GM12878 (cell line): ENCODE data around the gene EXOSC2. TPM values are rescaled to one million over a fixed set of nuclear protein-coding genes. Genes with fewer than 3 reads are reported as not detected.

Source experiments
- ATAC-seq: fragments of 200-7000 bp; cut with Tn5 transposase; 3 replicates; pipeline ENCODE4 v1.9.1; 2020; ENCODE audit warnings: mild to moderate bottlenecking, moderate library complexity
- BruUV-seq: library from RNA; stranded (reverse); fragments of 400-500 nt; replicated peaks from 2 replicates; lab custom pipeline; 2021; lab: Mats Ljungman, UMichigan
- CTCF ChIA-PET: fragments of 300-600 bp; sonication (Branson Sonifier 250); formaldehyde crosslinking; extraction: SDS; loops from one replicate; lab custom pipeline; 2021; ENCODE audit warnings: inconsistent platforms; lab: Yijun Ruan, JAX
- POLR2A ChIA-PET: fragments of 350-600 bp; formaldehyde crosslinking; extraction: SDS; loops from one replicate; lab custom pipeline; 2021; ENCODE audit warnings: inconsistent platforms; lab: Charles Lee
- RAD21 ChIA-PET: fragments of 300-600 bp; sonication (Branson Sonifier 250); formaldehyde crosslinking; loops from one replicate; lab custom pipeline; 2023; ENCODE audit warnings: antibody characterized with exemption; ENCODE audit not compliant: unreplicated experiment; lab: Charles Lee
- SMC1A ChIA-PET: fragments of 300-600 bp; sonication (Branson Sonifier 250); formaldehyde crosslinking; loops from one replicate; lab custom pipeline; 2023; ENCODE audit not compliant: unreplicated experiment, uncharacterized antibody; lab: Charles Lee
- DNase-seq: peaks from one replicate; pipeline ENCODE4 v3.0.0-alpha.2; 2011; ENCODE audit warnings: low read depth, low spot score
- FAIRE-seq: peaks from 3 replicates; lab custom pipeline; 2011; peaks lifted over from hg19 to GRCh38; lab: Jason Lieb, UNC
- H2AFZ ChIP-seq: 2 replicates; pipeline ENCODE4 v1.6.0; 2011; ENCODE audit warnings: low read depth, low read length, control low read depth; ENCODE audit not compliant: control insufficient read depth
- H3K27ac ChIP-seq: 2 replicates; pipeline ENCODE4 v1.5.1; 2011; ENCODE audit warnings: control low read depth; ENCODE audit not compliant: control insufficient read depth, insufficient read depth
- H3K27me3 ChIP-seq, 2 experiments: replicated peaks in 1 of 2; 2 replicates each; pipeline versions ENCODE4 v1.6.0 to v1.6.1; 2011; ENCODE audit warnings: low read length in 1 of 2; ENCODE audit not compliant: control insufficient read depth in 2 of 2, insufficient read depth in 2 of 2
- H3K36me3 ChIP-seq, 2 experiments: 2 replicates each; pipeline ENCODE4 v1.5.1; 2011; ENCODE audit warnings: low read length in 1 of 2; ENCODE audit not compliant: control insufficient read depth in 2 of 2, insufficient read depth in 2 of 2
- H3K4me1 ChIP-seq: 2 replicates; pipeline ENCODE4 v1.6.1; 2011; ENCODE audit warnings: mild to moderate bottlenecking, low read length, moderate library complexity, mixed read lengths; ENCODE audit not compliant: control insufficient read depth, insufficient read depth
- H3K4me2 ChIP-seq: 2 replicates; pipeline ENCODE4 v1.6.0; 2011; ENCODE audit warnings: control low read depth; ENCODE audit not compliant: control insufficient read depth, insufficient read depth
- H3K4me3 ChIP-seq: fragments of 200-600 bp; sonication (generic); 2 replicates; pipeline ENCODE4 v1.5.1; 2016
- H3K79me2 ChIP-seq: 2 replicates; pipeline ENCODE4 v1.6.0; 2011; ENCODE audit warnings: low read length; ENCODE audit not compliant: control insufficient read depth, insufficient read depth
- H3K9ac ChIP-seq: 2 replicates; pipeline ENCODE4 v1.8.0; 2011; ENCODE audit warnings: low read length, control low read depth, mixed read lengths; ENCODE audit not compliant: control insufficient read depth, insufficient read depth
- H3K9me3 ChIP-seq: replicated peaks from 3 replicates; pipeline ENCODE4 v1.5.1; 2011; ENCODE audit warnings: mild to moderate bottlenecking, low read length; ENCODE audit not compliant: control insufficient read depth, insufficient read depth
- H4K20me1 ChIP-seq: 2 replicates; pipeline ENCODE4 v1.6.0; 2011; ENCODE audit not compliant: control insufficient read depth, insufficient read depth
- JUNB ChIP-seq: IDR thresholded peaks from 2 replicates; pipeline ENCODE4 v1.6.1; 2016; ENCODE audit warnings: antibody characterized with exemption, mild to moderate bottlenecking
- KAT2A ChIP-seq: conservative IDR thresholded peaks from 2 replicates; pipeline ENCODE4 v1.6.1; 2011; ENCODE audit warnings: low read depth, low read length; ENCODE audit not compliant: control insufficient read depth
- SPI1 ChIP-seq: IDR thresholded peaks from 2 replicates; pipeline ENCODE4 v1.6.1; 2011; ENCODE audit warnings: low read depth, mild to moderate bottlenecking, low read length, moderate library complexity, borderline replicate concordance; ENCODE audit not compliant: insufficient read depth
- STAT3 ChIP-seq: IDR thresholded peaks from 2 replicates; pipeline ENCODE4 v1.6.1; 2011; ENCODE audit warnings: low read depth, low read length, improper control_type of control experiment
- TCF7 ChIP-seq: IDR thresholded peaks from 2 replicates; pipeline ENCODE4 v1.6.1; 2014; ENCODE audit warnings: antibody characterized with exemption, borderline replicate concordance
- WGBS: methylation state at CpG from one replicate; pipeline ENCODE4 v1.1.6; 2016; ENCODE audit warnings: low lambda C conversion rate; ENCODE audit not compliant: insufficient replicate concordance, insufficient coverage; ENCODE audit errors: missing lambda C conversion rate; 5-methylcytosine and 5-hydroxymethylcytosine counted together
- in situ Hi-C: fragments of 300-500 bp; cut with MboI; formaldehyde crosslinking; loops from 9 replicates; pipeline ENCODE4 v1.14.3; 2018; ENCODE audit warnings: mixed read lengths
- intact Hi-C: fragments of 100-400 bp; cut with micrococcal nuclease; formaldehyde crosslinking; loops from one replicate; pipeline ENCODE4 v1.14.2; 2022; ENCODE audit not compliant: unreplicated experiment
- polyA plus RNA-seq, 11 experiments: library from polyadenylated mRNA; depleted of rRNA in 4 of 11; unstranded in 6 of 11; stranded (reverse) in 5 of 11; fragments of >200 nt; fragmentation: Nextera tagmentation in 4 of 11; fragmentation: Illumina TruSeq in 1 of 11; extraction: Ambion mirVana in 4 of 11; extraction: Trizol in 1 of 11; gene quantifications; 1 replicate in 1 of 11; 2 replicates in 10 of 11; pipeline versions ENCODE4 v1.2.1 to v1.2.3, GENCODE V29; 2011 to 2016; ENCODE audit warnings: inconsistent platforms in 2 of 11, missing spikeins in 2 of 11, low read depth in 1 of 11
- total RNA-seq, 4 experiments: library from RNA; depleted of rRNA in 3 of 4; stranded (reverse); fragments of >200 nt in 3 of 4; fragmentation: Illumina TruSeq in 1 of 4; extraction: Trizol in 1 of 4; gene quantifications; 2 replicates each; pipeline versions ENCODE4 v1.2.1 to v1.2.3, GENCODE V29; 2013 to 2021

The EXOSC2 gene
- total and polyA plus RNA-seq, 10 of the 15 experiments (the other 5 are each of a cell fraction or from before 2014, with no cell fraction given) = 26.3 to 55.0 (median 48.0) TPM

DNA sequence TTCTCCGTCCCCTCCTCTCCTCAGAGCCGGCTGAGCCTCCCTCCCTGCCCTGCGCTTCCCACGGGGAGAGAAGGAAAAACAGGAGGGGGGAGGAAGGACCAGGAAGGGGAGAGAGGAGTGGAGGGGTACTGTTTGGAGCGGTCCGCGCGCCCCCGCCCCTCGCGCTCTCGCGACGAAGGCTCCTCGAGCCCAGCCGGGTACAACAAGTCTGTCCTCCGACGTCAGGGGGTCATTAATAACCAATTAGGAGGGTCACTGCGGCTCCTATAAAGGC lies 29.7 kb upstream of the EXOSC2 start:
- 57% methylated on average over 15 of the region's 19 CpGs for WGBS
- H2AFZ ChIP-seq = no peak overlapping the region
- no peak overlapping the region for H3K9ac ChIP-seq
- no peak overlapping the region for H3K4me3 ChIP-seq
- TF ChIP-seq STAT3 = no peak
- peaks cover 14 to 27% of the 10 kb centered on the region in 2 experiments for H3K27me3 ChIP-seq
- H3K9me3 ChIP-seq = no peaks in the 10 kb centered on the region
- DNase-seq (no peak), ATAC-seq (no peak), FAIRE-seq (no peak)
- no peaks in the 10 kb centered on the region for H3K36me3 ChIP-seq
- POLR2A ChIA-PET = no interaction called here
- in situ Hi-C loops = no loop called here
- SMC1A ChIA-PET = no interaction called here
- no peak overlapping the region for H3K27ac ChIP-seq
- H3K4me1 ChIP-seq = no peaks in the 10 kb centered on the region
- no peak overlapping the region for H3K4me2 ChIP-seq
- no TSS peak for BruUV-seq
- intact Hi-C loops = no loop called here
- H3K79me2 ChIP-seq = no peaks in the 10 kb centered on the region
- no peaks in the 10 kb centered on the region for H4K20me1 ChIP-seq
- RAD21 ChIA-PET = no interaction called here
- CTCF ChIA-PET = no interaction called here

DNA sequence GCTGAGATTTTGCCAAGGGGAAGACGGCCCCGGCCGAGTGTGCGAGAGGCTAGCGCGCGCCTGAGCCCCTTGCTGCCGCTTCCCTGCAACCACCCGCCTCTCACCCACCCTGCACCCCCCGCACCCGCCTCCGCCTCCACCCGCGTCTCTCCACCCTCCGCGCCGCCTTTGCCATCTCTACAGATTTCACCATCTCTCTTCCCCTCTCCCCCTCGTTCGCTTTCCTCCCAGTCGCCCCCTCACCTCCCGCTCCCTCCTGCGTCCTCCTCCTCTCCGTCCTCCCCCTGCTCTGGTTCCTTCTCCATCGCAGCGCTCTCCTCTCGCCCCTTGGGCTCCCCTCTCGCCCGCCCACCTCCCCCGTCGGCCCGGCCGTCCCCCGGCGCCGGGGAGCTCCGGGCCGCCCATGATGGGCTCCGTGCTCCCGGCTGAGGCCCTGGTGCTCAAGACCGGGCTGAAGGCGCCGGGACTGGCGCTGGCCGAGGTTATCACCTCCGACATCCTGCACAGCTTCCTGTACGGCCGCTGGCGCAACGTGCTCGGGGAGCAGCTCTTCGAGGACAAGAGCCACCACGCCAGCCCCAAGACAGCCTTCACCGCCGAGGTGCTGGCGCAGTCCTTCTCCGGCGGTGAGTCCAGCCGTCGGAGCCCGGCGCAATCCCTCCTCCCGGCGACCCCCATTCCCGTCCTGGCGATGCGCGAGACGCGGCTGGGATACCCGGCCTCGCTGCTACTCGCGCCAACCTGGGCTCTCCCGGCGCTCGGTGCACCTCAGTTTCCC lies 29.1 kb upstream of the EXOSC2 start, which contains the start of gene PRDM12:
TSS of gene PRDM12 (plus strand) at position 344 of the 778 bp plus-strand sequence. CDS start at position 404, 60 bp downstream.
- in situ Hi-C loops = no loop called here
- Histone ChIP-seq H3K4me3 (no peak within 1 kb of the TSS), H3K27ac (no peak within 1 kb of the TSS), H3K4me2 (no peak within 1 kb of the TSS), H3K9me3 (no peaks in the 10 kb centered on the region), H2AFZ (no peak within 1 kb of the TSS), H3K9ac (no peak within 1 kb of the TSS), H3K36me3 (no peaks in the 10 kb centered on the region), H4K20me1 (no peaks in the 10 kb centered on the region), H3K4me1 (no peaks in the 10 kb centered on the region), H3K79me2 (no peaks in the 10 kb centered on the region), H3K27me3 (peaks cover 14 to 26% of the 10 kb centered on the region in 2 experiments)
- TF ChIP-seq SPI1 = no peak
- TF ChIP-seq JUNB = no peak
- no peak for TF ChIP-seq TCF7
- TF ChIP-seq KAT2A = no peak
- 53% methylated on average over 38 of the region's 76 CpGs for WGBS
- ChIA-PET SMC1A (no interaction called here), CTCF (no interaction called here), RAD21 (no interaction called here), POLR2A (no interaction called here)
- intact Hi-C loops = no loop called here
- no TSS peak for BruUV-seq
- no peak for DNase-seq
- ATAC-seq = no peak
- FAIRE-seq = no peak
